Measurements from ENCODE around the gene ZGPAT.

DNA sequence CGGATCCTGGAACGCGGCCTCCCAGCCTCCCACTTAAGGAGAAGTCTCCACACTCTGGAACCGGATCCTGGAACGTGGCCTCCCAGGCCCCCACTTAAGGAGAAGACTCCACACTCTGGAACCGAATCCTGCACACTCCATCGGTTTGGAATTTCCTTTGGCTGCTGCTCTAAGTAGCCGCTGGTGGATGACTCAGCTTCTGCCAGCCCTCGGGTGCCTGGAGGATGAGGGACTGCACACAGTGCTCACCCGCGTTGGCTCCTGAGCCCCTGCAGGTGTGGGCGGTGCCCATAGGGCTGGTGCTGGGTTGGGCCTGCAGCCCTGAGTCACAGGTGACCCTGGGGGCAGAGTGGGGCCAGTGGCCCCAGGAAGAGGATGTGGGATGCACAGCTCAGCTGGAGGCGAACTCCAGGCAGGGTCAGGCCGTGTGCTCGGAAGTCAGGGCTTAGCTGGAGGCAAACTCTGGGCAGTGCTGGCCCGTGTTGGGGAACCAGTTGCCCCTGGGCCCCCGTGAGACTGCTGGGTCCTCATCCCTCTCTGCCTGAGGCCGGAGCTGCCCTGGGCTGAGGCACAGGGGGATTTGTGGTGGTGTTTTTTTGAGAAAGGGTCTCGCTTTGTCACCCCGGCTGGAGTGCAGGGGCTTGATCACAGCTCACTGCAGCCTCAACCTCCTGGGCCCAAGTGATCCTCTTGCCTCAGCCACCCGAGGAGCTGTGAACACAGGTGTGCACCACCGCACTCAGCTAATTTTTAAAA, 25.3 kb upstream of the ZGPAT start:
- TF ChIP-seq, protein P1, sequence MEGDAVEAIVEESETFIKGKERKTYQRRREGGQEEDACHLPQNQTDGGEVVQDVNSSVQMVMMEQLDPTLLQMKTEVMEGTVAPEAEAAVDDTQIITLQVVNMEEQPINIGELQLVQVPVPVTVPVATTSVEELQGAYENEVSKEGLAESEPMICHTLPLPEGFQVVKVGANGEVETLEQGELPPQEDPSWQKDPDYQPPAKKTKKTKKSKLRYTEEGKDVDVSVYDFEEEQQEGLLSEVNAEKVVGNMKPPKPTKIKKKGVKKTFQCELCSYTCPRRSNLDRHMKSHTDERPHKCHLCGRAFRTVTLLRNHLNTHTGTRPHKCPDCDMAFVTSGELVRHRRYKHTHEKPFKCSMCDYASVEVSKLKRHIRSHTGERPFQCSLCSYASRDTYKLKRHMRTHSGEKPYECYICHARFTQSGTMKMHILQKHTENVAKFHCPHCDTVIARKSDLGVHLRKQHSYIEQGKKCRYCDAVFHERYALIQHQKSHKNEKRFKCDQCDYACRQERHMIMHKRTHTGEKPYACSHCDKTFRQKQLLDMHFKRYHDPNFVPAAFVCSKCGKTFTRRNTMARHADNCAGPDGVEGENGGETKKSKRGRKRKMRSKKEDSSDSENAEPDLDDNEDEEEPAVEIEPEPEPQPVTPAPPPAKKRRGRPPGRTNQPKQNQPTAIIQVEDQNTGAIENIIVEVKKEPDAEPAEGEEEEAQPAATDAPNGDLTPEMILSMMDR (IDR thresholded peaks at IDR 0.05; ENCODE audit: low read depth, low read length), result no peak
- TF ChIP-seq POLR2A (IDR thresholded peaks at IDR 0.05; ENCODE audit: extremely low read depth, insufficient read length), result no peak
